Body of pancreas (tissue), 4 donors: Measurements from ENCODE around the gene RIMBP2. TPM values are rescaled to one million over a fixed set of nuclear protein-coding genes. Genes with fewer than 3 reads are reported as not detected.

Source experiments
- ATAC-seq: fragments of 150-250 bp; one replicate; pipeline ENCODE4 v1.9.1; 2016
- DNase-seq, 4 donors: peaks; one replicate each; pipeline ENCODE4 v3.0.0-alpha.2; 2019
- H3K27ac ChIP-seq, 4 donors: fragments of 200-600 bp; sonication (generic); 1 replicate in 3 of 4; 2 replicates in 1 of 4; pipeline versions ENCODE4 v1.5.1 to v1.6.1; 2016 to 2019; ENCODE audit warnings: mild to moderate bottlenecking in 1 of 4, mixed read lengths in 1 of 4, moderate library complexity in 1 of 4
- H3K27me3 ChIP-seq, 2 donors: fragments of 200-600 bp; sonication (generic); one replicate each; pipeline ENCODE4 v1.6.0; 2016; ENCODE audit warnings: mild to moderate bottlenecking in 1 of 2
- H3K36me3 ChIP-seq, 2 donors: fragments of 200-600 bp; sonication (generic); replicated peaks in 1 of 2; 2 replicates each; pipeline ENCODE4 v1.5.1; 2016; ENCODE audit warnings: low read depth in 2 of 2; ENCODE audit not compliant: insufficient read depth in 1 of 2
- H3K4me1 ChIP-seq: fragments of 200-600 bp; sonication (generic); one replicate; pipeline ENCODE4 v1.6.0; 2016
- H3K4me3 ChIP-seq, 2 donors: fragments of 200-600 bp; sonication (generic); 1 replicate in 1 of 2; 2 replicates in 1 of 2; pipeline ENCODE4 v1.5.1; 2016 to 2019
- H3K9me3 ChIP-seq, 3 donors: fragments of 200-600 bp; sonication (generic); 1 replicate in 2 of 3; 2 replicates in 1 of 3; pipeline ENCODE4 v1.5.1; 2016
- CTCF ChIP-seq, 7 experiments: fragments of 450-650 bp in 4 of 7; fragments of 200-600 bp in 3 of 7; sonication (generic) in 3 of 7; IDR thresholded peaks; one replicate each; pipeline ENCODE4 v1.5.1; 2016 to 2019; ENCODE audit warnings: antibody characterized with exemption in 7 of 7
- POLR2A ChIP-seq, 3 donors: fragments of 450-650 bp; IDR thresholded peaks; one replicate each; pipeline ENCODE4 v1.6.1; 2016; ENCODE audit warnings: antibody characterized with exemption in 3 of 3, mild to moderate bottlenecking in 2 of 3
- WGBS, 2 donors: methylation state at CpG; one replicate each; pipeline ENCODE4 v1.1.5; 2017; 5-methylcytosine and 5-hydroxymethylcytosine counted together
- intact Hi-C: fragments of 100-400 bp; cut with DNase I; formaldehyde crosslinking; loops from one replicate; pipeline ENCODE4 v1.15.1; 2023
- total RNA-seq, 2 donors: library from RNA; depleted of rRNA; stranded (reverse); fragments of >200 nt; gene quantifications; one replicate each; pipeline ENCODE4 v1.1.0, GENCODE V29; 2016

The RIMBP2 gene
- total RNA-seq, 2 donors from 2014 or later, result 7.3 to 27.4 TPM

- TF ChIP-seq POLR2A (IDR thresholded peaks at IDR 0.05) (no peak), CTCF (IDR thresholded peaks at IDR 0.05) (no peak)
- Histone ChIP-seq H3K4me1 (no peaks in the 10 kb centered on the region), H3K36me3 (no peaks in the 10 kb centered on the region), H3K27me3 (no peaks in the 10 kb centered on the region), H3K27ac (no peak overlapping the region), H3K9me3 (no peaks in the 10 kb centered on the region), H3K4me3 (no peak overlapping the region)
- DNase-seq (no peak), ATAC-seq (no peak)
- intact Hi-C loops, result no loop called here
- WGBS, 2 donors, result 52 to 54% methylated on average over 3 of the region's 3 CpGs
Measured at GRCh38 chr12:130384234-130384633, 331.9 kb downstream of the RIMBP2 start.

DNA sequence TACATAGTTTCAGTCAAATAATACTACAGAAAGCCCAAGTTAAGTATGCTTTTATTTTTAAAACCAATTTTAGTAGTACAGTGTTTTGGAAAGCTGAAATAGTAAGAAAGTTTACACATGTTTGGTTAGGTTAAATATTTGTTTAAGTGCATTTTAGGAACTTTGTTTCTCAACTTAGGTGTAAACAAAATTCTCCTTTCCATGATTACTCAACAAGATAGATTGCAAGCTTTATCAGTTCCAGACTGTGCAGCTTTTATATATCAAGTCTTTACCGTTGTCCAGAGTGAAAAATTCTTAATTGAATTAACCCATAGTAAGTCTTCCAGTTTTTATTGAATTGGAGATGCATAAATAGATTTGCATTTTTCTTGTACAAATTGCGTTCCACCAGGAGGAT, 333.3 kb downstream of the RIMBP2 start:
- DNase-seq (no peak), ATAC-seq (no peak)
- WGBS, 2 donors, result 31 to 40% methylated on average over 2 of the region's 2 CpGs
- Histone ChIP-seq H3K9me3 (no peaks in the 10 kb centered on the region), H3K27ac (no peak overlapping the region), H3K4me3 (no peak overlapping the region), H3K27me3 (no peaks in the 10 kb centered on the region), H3K4me1 (no peaks in the 10 kb centered on the region), H3K36me3 (no peaks in the 10 kb centered on the region)
- TF ChIP-seq CTCF (IDR thresholded peaks at IDR 0.05), result no peak
- no peak for TF ChIP-seq POLR2A (IDR thresholded peaks at IDR 0.05)
- intact Hi-C loops, result no loop called here

DNA sequence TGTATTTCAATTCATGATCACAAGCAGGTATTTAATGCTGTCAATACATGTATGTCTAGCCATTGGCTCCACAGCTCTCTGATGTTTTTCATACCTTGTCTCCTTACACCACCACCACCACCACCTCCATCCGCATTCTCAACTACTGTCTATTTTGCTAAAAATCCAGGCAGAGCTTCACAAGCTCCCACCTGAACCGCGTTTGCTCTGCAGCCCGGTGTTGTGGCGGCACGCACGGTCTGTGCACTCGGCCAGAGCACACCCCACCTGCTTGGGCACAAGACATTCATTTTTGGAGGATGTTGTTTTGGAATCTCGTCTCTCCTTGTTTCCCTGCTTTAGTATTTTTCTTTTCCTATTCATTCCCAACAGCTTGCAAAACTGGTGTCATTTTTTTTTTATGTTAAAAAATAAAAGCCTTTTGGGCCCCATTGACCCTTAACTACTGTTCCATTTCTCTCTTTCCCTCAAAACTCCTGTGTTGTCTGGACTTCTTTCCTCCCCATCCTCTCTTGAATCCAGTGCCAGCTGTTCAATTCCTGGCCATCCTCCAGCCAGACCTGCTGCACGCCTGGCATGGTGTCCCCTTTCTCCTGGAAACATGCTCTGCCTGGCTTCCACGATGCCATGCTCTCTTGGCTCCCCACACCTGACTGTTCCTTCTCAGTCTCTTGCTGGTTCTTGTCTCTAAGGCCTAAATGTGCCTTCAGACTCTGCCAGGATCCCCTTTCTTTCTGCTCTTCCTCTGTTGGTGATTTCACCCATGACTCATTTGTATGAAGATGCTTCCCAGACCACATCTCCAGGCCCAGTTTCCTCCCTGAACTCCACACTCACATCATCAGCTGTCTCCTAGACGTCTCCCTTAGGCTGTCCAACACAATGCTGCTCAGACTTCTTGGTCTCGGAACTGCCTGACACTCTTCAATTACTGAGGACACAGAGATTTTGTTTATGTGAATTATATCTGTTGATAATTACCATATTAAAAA, 340.5 kb downstream of the RIMBP2 start:
- Histone ChIP-seq H3K27ac (no peak overlapping the region), H3K4me1 (no peaks in the 10 kb centered on the region), H3K36me3 (no peaks in the 10 kb centered on the region), H3K27me3 (no peaks in the 10 kb centered on the region), H3K4me3 (no peak overlapping the region), H3K9me3 (no peaks in the 10 kb centered on the region)
- WGBS, 2 donors, result 62 to 74% methylated on average over 13 of the region's 13 CpGs
- DNase-seq, result no peak
- intact Hi-C loops, result no loop called here
- TF ChIP-seq CTCF (IDR thresholded peaks at IDR 0.05), result no peak
- TF ChIP-seq POLR2A (IDR thresholded peaks at IDR 0.05), result no peak
- ATAC-seq, result no peak

- DNase-seq (no peak), ATAC-seq (no peak)
- H3K4me1 ChIP-seq, result no peaks in the 10 kb centered on the region
- no peak overlapping the region for H3K4me3 ChIP-seq
- H3K27me3 ChIP-seq, result no peaks in the 10 kb centered on the region
- intact Hi-C loops, result no loop called here
- no peaks in the 10 kb centered on the region for H3K9me3 ChIP-seq
- no peak for TF ChIP-seq CTCF (IDR thresholded peaks at IDR 0.05)
- no peak for TF ChIP-seq POLR2A (IDR thresholded peaks at IDR 0.05)
- no peaks in the 10 kb centered on the region for H3K36me3 ChIP-seq
- 86 to 87% methylated on average over 4 of the region's 4 CpGs for WGBS, 2 donors
- H3K27ac ChIP-seq, result no peak overlapping the region
Measured at GRCh38 chr12:130374083-130374482, 342.0 kb downstream of the RIMBP2 start.
